GM23248 (cell line): ENCODE measurements around the gene PDP2.

Experiments
- EZH2 ChIP-seq: fragments of 200-600 bp; sonication (generic); IDR thresholded peaks from 2 replicates; pipeline ENCODE4 v1.6.1; 2018; ENCODE audit warnings: antibody characterized with exemption, mild to moderate bottlenecking; ENCODE audit not compliant: insufficient read depth, poor library complexity, severe bottlenecking
- EZH2phosphoT487 ChIP-seq: fragments of 200-600 bp; sonication (generic); IDR thresholded peaks from 2 replicates; pipeline ENCODE4 v1.6.1; 2018; ENCODE audit warnings: antibody characterized with exemption, moderate library complexity, mild to moderate bottlenecking, low read depth; ENCODE audit not compliant: insufficient read depth

GRCh38 chr16:66853261-66854139 is 26.8 kb upstream of the PDP2 start:
- TF ChIP-seq EZH2 (no peak), EZH2phosphoT487 (no peak)
